ENCODE measurements around the gene ZFP1. TPM values are rescaled to one million over a fixed set of nuclear protein-coding genes. Genes with fewer than 3 reads are reported as not detected.

ZFP1 gene
- total and polyA plus RNA-seq, 2 experiments from 2014 or later: 4.8 to 12.5 TPM

DNA sequence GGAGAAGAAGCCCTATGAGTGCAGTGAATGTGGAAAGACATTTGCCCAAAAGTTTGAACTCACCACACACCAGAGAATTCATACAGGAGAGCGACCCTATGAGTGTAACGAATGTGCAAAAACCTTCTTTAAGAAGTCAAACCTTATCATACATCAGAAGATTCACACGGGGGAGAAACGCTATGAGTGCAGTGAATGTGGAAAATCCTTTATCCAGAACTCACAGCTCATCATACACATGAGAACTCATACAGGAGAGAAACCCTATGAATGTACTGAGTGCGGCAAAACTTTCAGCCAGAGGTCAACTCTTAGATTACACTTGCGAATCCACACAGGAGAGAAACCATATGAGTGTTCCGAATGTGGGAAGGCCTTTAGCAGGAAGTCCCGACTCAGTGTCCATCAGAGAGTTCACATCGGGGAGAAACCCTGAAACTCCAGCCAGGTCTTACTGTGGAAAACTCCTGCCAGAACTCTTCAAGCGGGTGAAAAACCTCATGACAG is 21.6 kb downstream of the ZFP1 start (continued):
- TF ChIP-seq, protein P1, sequence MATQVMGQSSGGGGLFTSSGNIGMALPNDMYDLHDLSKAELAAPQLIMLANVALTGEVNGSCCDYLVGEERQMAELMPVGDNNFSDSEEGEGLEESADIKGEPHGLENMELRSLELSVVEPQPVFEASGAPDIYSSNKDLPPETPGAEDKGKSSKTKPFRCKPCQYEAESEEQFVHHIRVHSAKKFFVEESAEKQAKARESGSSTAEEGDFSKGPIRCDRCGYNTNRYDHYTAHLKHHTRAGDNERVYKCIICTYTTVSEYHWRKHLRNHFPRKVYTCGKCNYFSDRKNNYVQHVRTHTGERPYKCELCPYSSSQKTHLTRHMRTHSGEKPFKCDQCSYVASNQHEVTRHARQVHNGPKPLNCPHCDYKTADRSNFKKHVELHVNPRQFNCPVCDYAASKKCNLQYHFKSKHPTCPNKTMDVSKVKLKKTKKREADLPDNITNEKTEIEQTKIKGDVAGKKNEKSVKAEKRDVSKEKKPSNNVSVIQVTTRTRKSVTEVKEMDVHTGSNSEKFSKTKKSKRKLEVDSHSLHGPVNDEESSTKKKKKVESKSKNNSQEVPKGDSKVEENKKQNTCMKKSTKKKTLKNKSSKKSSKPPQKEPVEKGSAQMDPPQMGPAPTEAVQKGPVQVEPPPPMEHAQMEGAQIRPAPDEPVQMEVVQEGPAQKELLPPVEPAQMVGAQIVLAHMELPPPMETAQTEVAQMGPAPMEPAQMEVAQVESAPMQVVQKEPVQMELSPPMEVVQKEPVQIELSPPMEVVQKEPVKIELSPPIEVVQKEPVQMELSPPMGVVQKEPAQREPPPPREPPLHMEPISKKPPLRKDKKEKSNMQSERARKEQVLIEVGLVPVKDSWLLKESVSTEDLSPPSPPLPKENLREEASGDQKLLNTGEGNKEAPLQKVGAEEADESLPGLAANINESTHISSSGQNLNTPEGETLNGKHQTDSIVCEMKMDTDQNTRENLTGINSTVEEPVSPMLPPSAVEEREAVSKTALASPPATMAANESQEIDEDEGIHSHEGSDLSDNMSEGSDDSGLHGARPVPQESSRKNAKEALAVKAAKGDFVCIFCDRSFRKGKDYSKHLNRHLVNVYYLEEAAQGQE (IDR thresholded peaks at IDR 0.05; ENCODE audit: unreplicated experiment): no peak
- TF ChIP-seq ZNF114 (CRISPR knock-in tag; IDR thresholded peaks at IDR 0.05): no peak
- no peak for TF ChIP-seq JUNB (IDR thresholded peaks at IDR 0.05; ENCODE audit: unreplicated experiment)

DNA sequence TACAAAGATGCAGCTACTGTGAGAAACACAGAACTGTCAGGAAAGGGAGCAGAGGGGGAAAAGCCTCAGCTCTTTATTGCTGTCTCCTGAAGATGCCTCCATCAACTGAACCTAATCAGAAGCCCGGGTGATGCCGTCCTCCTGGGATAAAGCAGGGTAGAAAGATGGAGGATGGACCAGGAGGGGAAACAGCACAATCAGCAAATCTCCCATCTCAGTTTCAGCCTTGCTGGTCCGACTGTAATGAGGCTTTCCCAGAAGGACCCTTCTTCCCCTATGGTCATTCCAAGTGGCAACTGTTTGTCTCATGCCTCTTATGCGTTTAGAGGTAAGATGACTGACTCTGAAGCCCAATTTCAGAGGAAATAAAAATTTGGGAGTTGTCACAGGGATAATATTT is 24.3 kb downstream of the ZFP1 start:
- TF ChIP-seq, protein P1 (IDR thresholded peaks at IDR 0.05; ENCODE audit: unreplicated experiment): no peak
- H3K27ac Mint-ChIP-seq: no peak overlapping the region
- peaks cover 55% of the 10 kb centered on the region for H3K36me3 ChIP-seq (ENCODE audit: insufficient read depth)
- H3K27me3 ChIP-seq (ENCODE audit: insufficient read depth): no peaks in the 10 kb centered on the region
- no peaks in the 10 kb centered on the region for H3K79me2 ChIP-seq (replicated peaks; ENCODE audit: insufficient read depth)
- no peak overlapping the region for H3K4me3 ChIP-seq
- no peak for DNase-seq (ENCODE audit: low spot score)
- peaks cover 76% of the 10 kb centered on the region for H3K36me3 Mint-ChIP-seq (ENCODE audit: low read depth)
- no peaks in the 10 kb centered on the region; the same call in 1 of the 2 replicates for H3K9me2 ChIP-seq (ENCODE audit: insufficient read depth)
- no peaks in the 10 kb centered on the region for H3F3A ChIP-seq (replicated peaks; ENCODE audit: low read depth)
- H4K20me1 ChIP-seq (replicated peaks; ENCODE audit: insufficient read depth): no peaks in the 10 kb centered on the region
- H3K27ac ChIP-seq (ENCODE audit: low read depth): no peak overlapping the region
- ATAC-seq: no peak
- no peaks in the 10 kb centered on the region for H3K4me1 Mint-ChIP-seq
- peaks cover 92% of the 10 kb centered on the region for H3K9me3 Mint-ChIP-seq
- H3K4me1 ChIP-seq (ENCODE audit: insufficient read depth): no peaks in the 10 kb centered on the region
- no peak overlapping the region for H3K4me3 Mint-ChIP-seq
- H2AFZ ChIP-seq: no peak overlapping the region
- H3K27me3 Mint-ChIP-seq (ENCODE audit: insufficient read depth, low read depth, poor library complexity): peaks cover 4% of the 10 kb centered on the region
- H3K4me2 ChIP-seq: no peak overlapping the region

DNA sequence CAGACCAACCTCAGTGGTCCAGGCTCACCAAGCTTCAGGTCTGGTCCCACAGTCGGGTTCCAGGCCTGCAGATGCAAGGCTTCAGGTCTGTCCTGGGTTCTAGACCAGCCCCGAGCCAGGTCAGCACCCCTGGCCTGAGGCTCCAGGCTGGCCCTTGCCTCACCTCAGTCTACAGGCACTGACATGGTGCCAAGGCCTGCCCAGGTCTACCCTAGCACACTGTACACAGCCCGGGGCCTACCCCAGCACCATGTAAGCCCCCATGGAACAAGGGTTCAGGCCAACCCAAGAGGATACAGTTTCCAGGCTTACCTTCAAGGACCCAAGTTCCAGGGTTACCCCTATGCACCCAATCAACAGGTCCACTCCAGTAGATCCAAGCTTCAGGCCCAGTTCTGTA is 26.8 kb downstream of the ZFP1 start:
- H2AFZ ChIP-seq: no peak overlapping the region
- Mint-ChIP-seq H3K27me3 (ENCODE audit: insufficient read depth, low read depth, poor library complexity) (no peaks in the 10 kb centered on the region), H3K36me3 (ENCODE audit: low read depth) (peaks cover 51% of the 10 kb centered on the region), H3K27ac (no peak overlapping the region), H3K4me1 (no peaks in the 10 kb centered on the region), H3K9me3 (peaks cover 67% of the 10 kb centered on the region), H3K4me3 (no peak overlapping the region)
- no peaks in the 10 kb centered on the region for H3K27me3 ChIP-seq (ENCODE audit: insufficient read depth)
- no peaks in the 10 kb centered on the region for H3F3A ChIP-seq (replicated peaks; ENCODE audit: low read depth)
- no peaks in the 10 kb centered on the region for H4K20me1 ChIP-seq (replicated peaks; ENCODE audit: insufficient read depth)
- ATAC-seq (no peak), DNase-seq (ENCODE audit: low spot score) (no peak)
- H3K4me1 ChIP-seq (ENCODE audit: insufficient read depth): no peaks in the 10 kb centered on the region
- H3K4me3 ChIP-seq: no peak overlapping the region
- peaks cover 30% of the 10 kb centered on the region for H3K36me3 ChIP-seq (ENCODE audit: insufficient read depth)
- H3K9me2 ChIP-seq (ENCODE audit: insufficient read depth): no peaks in the 10 kb centered on the region; the same call in 1 of the 2 replicates
- H3K79me2 ChIP-seq (replicated peaks; ENCODE audit: insufficient read depth): no peaks in the 10 kb centered on the region
- no peak overlapping the region for H3K4me2 ChIP-seq
- H3K27ac ChIP-seq (ENCODE audit: low read depth): no peak overlapping the region
- no peak for TF ChIP-seq POLR2AphosphoS5 (IDR thresholded peaks at IDR 0.05; ENCODE audit: low read depth)
